Vagina (tissue), 2 donors: ENCODE data around the gene SETBP1.

Experiments used
- CTCF ChIP-seq, 3 experiments: fragments of 450-650 bp in 2 of 3; fragments of 200-600 bp in 1 of 3; sonication (generic) in 1 of 3; IDR thresholded peaks; one replicate each; pipeline ENCODE4 v1.5.1; 2017 to 2019; ENCODE audit warnings: antibody characterized with exemption in 3 of 3, mild to moderate bottlenecking in 2 of 3, moderate library complexity in 2 of 3
- POLR2A ChIP-seq, 2 donors: fragments of 450-650 bp; IDR thresholded peaks; one replicate each; pipeline ENCODE4 v1.6.1; 2017; ENCODE audit warnings: antibody characterized with exemption in 2 of 2, mild to moderate bottlenecking in 2 of 2, moderate library complexity in 2 of 2
- POLR2AphosphoS5 ChIP-seq, 2 donors: sonication (generic); formaldehyde crosslinking; IDR thresholded peaks; one replicate each; pipeline ENCODE4 v1.9.0; 2017; ENCODE audit warnings: antibody characterized with exemption in 2 of 2, mild to moderate bottlenecking in 2 of 2, low read depth in 1 of 2; ENCODE audit not compliant: insufficient read depth in 1 of 2

GRCh38 chr18:44781886-44782285 is 101.2 kb downstream of the SETBP1 start:
- no peak for TF ChIP-seq POLR2AphosphoS5 (IDR thresholded peaks at IDR 0.05; ENCODE audit: insufficient read depth in 1 of 2, low read depth in 1 of 2)
- TF ChIP-seq CTCF (IDR thresholded peaks at IDR 0.05): no peak
- no peak for TF ChIP-seq POLR2A (IDR thresholded peaks at IDR 0.05)
